Bronchial epithelial cell (primary cell): ENCODE results near the gene IL12RB2. TPM values are rescaled to one million over a fixed set of nuclear protein-coding genes. Genes with fewer than 3 reads are reported as not detected.
A peak's percentile ranks its signal among the peaks of the same experiment; 100 is the strongest.

Experiments used
- DNase-seq: peaks from one replicate; pipeline ENCODE4 v3.0.0-alpha.2; 2010; ENCODE audit warnings: low read depth
- FAIRE-seq: peaks from 2 replicates; lab custom pipeline; 2011; peaks lifted over from hg19 to GRCh38; lab: Jason Lieb, UNC
- H3K27me3 ChIP-seq: 2 replicates; pipeline ENCODE4 v1.5.1; 2011; ENCODE audit warnings: low read length; ENCODE audit not compliant: control insufficient read depth, insufficient read depth
- H3K36me3 ChIP-seq: 2 replicates; pipeline ENCODE4 v1.5.1; 2011; ENCODE audit warnings: low read length; ENCODE audit not compliant: control insufficient read depth, insufficient read depth
- H3K4me3 ChIP-seq: 2 replicates; pipeline ENCODE4 v1.5.1; 2011; ENCODE audit warnings: mild to moderate bottlenecking, low read depth, low read length, control low read depth
- total RNA-seq: library from RNA; depleted of rRNA; stranded (reverse); fragments of >200 nt; gene quantifications from 2 replicates; pipeline ENCODE4 v1.2.1, GENCODE V29; 2014
- TF ChIP-seq, protein P1 (sequence below): IDR thresholded peaks from 2 replicates; pipeline ENCODE4 v1.5.1; 2011; ENCODE audit warnings: mild to moderate bottlenecking, moderate library complexity, low read length, control low read depth, inconsistent platforms; ENCODE audit not compliant: insufficient read depth, severe bottlenecking

IL12RB2 gene
- total RNA-seq, 1 donor from 2014 or later: 0.53 TPM

DNA sequence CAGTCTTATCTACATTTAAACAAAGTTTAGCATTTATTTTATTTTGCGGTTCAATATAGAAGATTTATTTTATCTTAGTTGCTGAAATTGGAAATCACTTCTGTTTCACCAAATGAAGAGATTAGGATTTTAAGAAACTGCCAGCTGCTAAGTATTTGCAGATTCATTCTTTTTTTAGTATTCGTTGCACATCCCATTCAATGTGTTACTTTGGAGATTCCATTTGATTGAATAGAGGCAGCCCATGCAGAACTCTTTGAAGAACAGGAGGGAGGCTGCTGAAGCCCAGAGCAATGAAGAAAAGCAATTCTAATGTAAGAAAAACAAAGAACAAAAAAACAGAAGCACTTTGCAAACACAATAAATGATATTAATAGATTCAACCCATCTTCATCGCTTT, 38.6 kb upstream of the IL12RB2 start:
- DNase-seq (no peak), FAIRE-seq (no peak)
- Histone ChIP-seq H3K27me3 (no peaks in the 10 kb centered on the region), H3K4me3 (no peak overlapping the region), H3K36me3 (no peaks in the 10 kb centered on the region)
- TF ChIP-seq, protein P1, sequence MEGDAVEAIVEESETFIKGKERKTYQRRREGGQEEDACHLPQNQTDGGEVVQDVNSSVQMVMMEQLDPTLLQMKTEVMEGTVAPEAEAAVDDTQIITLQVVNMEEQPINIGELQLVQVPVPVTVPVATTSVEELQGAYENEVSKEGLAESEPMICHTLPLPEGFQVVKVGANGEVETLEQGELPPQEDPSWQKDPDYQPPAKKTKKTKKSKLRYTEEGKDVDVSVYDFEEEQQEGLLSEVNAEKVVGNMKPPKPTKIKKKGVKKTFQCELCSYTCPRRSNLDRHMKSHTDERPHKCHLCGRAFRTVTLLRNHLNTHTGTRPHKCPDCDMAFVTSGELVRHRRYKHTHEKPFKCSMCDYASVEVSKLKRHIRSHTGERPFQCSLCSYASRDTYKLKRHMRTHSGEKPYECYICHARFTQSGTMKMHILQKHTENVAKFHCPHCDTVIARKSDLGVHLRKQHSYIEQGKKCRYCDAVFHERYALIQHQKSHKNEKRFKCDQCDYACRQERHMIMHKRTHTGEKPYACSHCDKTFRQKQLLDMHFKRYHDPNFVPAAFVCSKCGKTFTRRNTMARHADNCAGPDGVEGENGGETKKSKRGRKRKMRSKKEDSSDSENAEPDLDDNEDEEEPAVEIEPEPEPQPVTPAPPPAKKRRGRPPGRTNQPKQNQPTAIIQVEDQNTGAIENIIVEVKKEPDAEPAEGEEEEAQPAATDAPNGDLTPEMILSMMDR: no peak

DNA sequence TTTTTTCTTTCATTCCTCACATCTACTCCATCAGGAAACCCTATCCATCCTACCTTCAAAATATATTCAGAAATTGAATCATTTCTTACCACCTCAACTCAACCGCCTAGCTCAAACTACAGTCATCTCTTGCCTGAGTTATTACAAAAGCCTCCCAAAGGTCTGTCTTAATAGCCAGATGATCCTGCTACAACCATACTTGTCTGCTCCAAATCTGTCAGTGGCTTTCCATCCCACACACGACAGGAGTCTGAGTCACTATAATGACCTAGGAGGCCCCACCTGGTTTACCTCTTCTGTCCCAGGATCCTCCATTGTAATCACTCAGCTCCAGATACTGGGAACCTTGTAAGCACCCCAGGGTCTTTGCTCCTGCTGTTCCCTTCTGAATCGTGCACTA, 37.1 kb upstream of the IL12RB2 start:
- no peaks in the 10 kb centered on the region for H3K27me3 ChIP-seq
- DNase-seq (peak; percentile 28), FAIRE-seq (no peak)
- H3K36me3 ChIP-seq: no peaks in the 10 kb centered on the region
- TF ChIP-seq, protein P1: no peak
- H3K4me3 ChIP-seq: no peak overlapping the region

DNA sequence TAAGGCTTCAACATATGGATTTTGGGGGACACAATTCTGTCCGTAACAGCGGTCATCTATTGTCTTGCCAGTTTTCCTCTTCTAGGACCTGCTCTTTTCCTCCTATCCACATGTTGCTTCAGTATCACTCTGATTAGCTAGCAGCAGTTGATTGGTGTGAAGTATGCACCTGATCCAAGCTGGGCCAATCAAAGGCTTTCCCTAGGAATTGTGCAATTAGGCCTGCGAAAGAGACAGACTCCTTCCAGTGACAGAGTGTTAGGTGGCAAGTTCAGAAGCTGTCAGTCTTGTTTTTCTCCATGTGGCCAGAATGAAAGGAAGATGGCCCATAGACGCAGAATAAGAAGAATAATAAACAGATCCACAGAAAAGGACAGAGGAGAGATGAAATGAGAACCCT, 34.1 kb upstream of the IL12RB2 start:
- DNase-seq (no peak), FAIRE-seq (no peak)
- TF ChIP-seq, protein P1: no peak
- no peaks in the 10 kb centered on the region for H3K27me3 ChIP-seq
- no peak overlapping the region for H3K4me3 ChIP-seq
- H3K36me3 ChIP-seq: no peaks in the 10 kb centered on the region

DNA sequence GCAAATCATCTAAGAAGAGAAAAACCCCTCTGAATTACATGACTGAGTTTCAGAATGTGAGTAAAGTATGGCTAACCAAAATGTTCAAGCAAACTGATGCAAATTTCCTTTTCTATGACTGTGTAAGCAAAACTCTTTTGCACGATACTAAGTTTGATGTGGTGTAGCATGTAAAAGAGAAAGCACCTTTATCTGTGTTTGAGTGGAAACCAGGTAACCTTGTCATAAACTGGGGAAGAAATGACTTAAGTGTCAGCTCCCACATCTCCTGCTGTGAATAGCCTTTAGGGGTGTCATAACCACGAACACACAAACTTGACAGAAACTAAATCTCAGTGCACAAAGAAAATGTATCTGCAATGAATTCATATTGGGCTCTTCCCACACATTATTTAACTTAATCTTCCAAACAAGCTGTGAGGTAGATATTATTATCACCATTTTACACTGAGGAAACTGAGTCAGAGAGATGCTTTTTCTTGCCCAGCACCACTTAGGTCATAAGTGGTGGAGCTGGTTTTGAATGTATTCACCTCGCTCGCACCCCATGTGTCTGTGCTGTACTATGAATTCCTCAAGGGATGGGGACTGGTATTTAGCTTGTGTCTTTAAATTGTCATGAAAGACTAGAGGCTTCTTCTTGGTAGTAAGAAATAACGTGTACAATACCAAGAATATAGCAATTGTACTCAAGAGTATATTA, 32.9 kb upstream of the IL12RB2 start:
- Histone ChIP-seq H3K36me3 (no peaks in the 10 kb centered on the region), H3K27me3 (no peaks in the 10 kb centered on the region), H3K4me3 (no peak overlapping the region)
- TF ChIP-seq, protein P1: no peak
- no peak for DNase-seq
- no peak for FAIRE-seq

DNA sequence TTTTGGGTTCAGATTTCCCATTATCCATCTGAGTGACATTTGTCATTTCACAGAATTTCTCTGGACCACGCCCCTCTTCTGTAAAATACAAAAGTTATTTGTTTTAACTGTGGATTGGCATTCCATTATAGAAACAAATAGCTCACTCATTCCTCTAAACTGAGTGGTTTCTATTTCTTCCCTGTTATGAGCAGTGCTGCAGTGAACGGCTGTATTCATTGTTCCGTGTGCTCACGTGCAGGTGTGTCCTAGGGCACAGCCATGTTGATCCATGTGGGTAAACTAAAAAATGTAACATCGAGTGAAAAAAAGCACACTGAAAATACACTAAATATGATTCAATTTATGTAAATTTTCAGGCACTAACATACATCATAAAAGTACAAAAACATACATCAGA, 27.0 kb upstream of the IL12RB2 start:
- H3K36me3 ChIP-seq: no peaks in the 10 kb centered on the region
- H3K4me3 ChIP-seq: no peak overlapping the region
- DNase-seq (no peak), FAIRE-seq (no peak)
- H3K27me3 ChIP-seq: no peaks in the 10 kb centered on the region
- TF ChIP-seq, protein P1: no peak

DNA sequence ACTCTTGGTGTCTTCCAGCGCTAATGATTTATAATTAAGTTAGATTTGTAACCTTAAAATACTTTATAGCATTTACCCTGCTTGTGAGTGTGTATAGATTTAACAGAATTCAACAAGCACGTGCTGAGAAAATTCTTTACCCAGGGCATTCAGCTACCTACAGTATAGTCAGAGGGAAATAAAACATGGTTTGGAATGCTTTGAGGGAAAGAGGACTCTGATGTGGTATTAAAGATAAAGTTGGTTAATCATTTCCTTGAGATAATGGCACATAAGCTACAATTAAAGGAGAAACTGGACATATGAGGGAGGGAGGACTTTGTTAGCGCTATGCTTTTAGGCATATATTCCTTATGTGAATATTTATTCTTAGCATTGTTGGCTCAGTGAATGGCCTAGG, 26.4 kb upstream of the IL12RB2 start:
- FAIRE-seq: no peak

More for the DNA sequence above, 26.4 kb upstream of the IL12RB2 start:
- H3K27me3 ChIP-seq: no peaks in the 10 kb centered on the region
- TF ChIP-seq, protein P1: no peak
- DNase-seq: no peak
- H3K36me3 ChIP-seq: no peaks in the 10 kb centered on the region
- H3K4me3 ChIP-seq: no peak overlapping the region
